ENCODE results near the gene KCNQ2.

Gene KCNQ2

DNA sequence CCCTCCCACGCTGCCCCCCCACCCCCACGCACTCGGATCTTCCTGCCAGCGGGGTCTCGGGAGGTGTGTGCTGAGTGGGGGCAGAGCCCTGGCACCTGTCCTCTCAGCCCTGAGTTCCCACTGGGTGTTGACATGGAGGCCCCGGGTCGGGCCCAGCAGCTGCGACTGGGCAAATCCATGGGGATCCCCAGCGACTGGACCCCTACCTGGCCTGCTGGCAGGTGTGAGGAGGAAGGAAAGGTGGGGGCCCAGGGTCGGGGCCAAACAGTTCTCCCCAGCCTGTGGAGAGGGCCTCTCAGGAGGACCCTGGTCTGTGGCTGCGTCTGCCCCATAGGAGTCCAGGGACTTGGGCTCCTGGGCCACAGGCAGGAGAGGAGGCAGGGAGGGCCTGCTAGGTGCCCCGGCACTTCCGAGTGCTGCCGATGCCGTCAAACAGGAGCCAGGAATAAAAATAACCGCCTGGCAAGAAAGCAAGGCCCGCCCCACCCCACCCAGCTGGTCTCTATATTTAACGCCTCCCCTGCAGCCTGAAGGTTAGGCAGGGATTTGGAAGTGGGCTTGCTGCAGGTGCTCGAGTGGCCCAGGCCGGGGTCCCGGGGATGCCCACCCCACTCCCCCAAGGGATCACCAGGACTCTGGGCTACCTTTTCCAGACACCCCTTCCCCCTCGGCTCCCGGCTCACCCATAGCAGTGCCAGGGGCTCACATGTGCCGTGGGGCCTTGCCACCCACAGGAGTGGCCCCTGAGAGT, 27.9 kb upstream of the KCNQ2 start:
- Histone ChIP-seq H3K4me3 (ENCODE audit: low read depth in 1 of 2, low read length in 2 of 2) (no peak overlapping the region), H3K79me2 (ENCODE audit: insufficient read depth, low read length) (no peaks in the 10 kb centered on the region), H3K27me3 (ENCODE audit: insufficient read depth, low read length, poor library complexity) (no peaks in the 10 kb centered on the region), H3K4me1 (ENCODE audit: insufficient read depth, low read length) (peaks cover 9% of the 10 kb centered on the region), H3K27ac (ENCODE audit: low read length) (no peak overlapping the region), H3K4me2 (ENCODE audit: insufficient read depth, low read length) (no peak overlapping the region), H3K36me3 (ENCODE audit: insufficient read depth, low read length) (no peaks in the 10 kb centered on the region), H3K9ac (ENCODE audit: low read depth, low read length) (no peak overlapping the region), H3K9me3 (ENCODE audit: insufficient read depth, low read length, severe bottlenecking) (no peaks in the 10 kb centered on the region), H4K20me1 (ENCODE audit: insufficient read depth, low read length) (peaks cover 13% of the 10 kb centered on the region; the same call in 1 of the 2 replicates), H2AFZ (ENCODE audit: low read depth, low read length) (no peak overlapping the region)
- no peak for TF ChIP-seq EZH2 (IDR thresholded peaks at IDR 0.05; ENCODE audit: borderline replicate concordance, low read depth, low read length, severe bottlenecking)
- TF ChIP-seq, protein P1, sequence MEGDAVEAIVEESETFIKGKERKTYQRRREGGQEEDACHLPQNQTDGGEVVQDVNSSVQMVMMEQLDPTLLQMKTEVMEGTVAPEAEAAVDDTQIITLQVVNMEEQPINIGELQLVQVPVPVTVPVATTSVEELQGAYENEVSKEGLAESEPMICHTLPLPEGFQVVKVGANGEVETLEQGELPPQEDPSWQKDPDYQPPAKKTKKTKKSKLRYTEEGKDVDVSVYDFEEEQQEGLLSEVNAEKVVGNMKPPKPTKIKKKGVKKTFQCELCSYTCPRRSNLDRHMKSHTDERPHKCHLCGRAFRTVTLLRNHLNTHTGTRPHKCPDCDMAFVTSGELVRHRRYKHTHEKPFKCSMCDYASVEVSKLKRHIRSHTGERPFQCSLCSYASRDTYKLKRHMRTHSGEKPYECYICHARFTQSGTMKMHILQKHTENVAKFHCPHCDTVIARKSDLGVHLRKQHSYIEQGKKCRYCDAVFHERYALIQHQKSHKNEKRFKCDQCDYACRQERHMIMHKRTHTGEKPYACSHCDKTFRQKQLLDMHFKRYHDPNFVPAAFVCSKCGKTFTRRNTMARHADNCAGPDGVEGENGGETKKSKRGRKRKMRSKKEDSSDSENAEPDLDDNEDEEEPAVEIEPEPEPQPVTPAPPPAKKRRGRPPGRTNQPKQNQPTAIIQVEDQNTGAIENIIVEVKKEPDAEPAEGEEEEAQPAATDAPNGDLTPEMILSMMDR (IDR thresholded peaks at IDR 0.05; ENCODE audit: borderline replicate concordance, extremely low read depth, low read length, poor library complexity, severe bottlenecking): no peak
- DNase-seq (no peak), ATAC-seq (ENCODE audit: insufficient read depth, low read depth) (no peak)

DNA sequence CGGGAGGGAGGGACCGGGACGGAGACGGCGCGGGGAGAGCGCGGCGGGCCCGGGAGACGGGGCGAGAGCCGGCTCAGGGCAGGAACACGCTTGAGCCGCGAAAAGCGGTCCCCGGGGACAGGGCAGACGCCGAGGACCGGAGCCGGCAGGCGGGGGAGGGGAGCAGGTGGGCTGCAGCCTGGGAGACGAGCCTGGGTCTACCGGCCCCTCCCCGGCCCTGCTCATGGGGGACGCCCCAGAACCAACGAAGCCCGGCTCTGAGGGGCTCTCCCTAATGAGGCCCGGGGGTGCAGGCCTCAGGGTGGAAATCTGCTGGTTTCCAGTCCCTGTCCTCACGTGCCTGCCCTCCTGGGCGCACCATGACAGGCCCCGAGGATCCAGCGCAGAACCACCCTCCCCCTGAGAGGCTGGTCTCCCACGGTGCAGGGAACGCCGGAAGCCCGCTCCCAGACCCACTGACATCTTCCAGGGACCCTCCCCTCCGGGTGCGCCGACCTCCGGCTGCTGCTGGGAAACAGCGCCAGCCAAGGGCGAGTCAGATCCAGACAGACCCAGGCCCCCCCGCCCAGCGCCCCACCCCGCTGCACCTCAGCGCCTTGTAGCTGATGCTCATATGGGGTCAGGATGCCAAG, 27.0 kb upstream of the KCNQ2 start:
- TF ChIP-seq, protein P1 (IDR thresholded peaks at IDR 0.05; ENCODE audit: borderline replicate concordance, extremely low read depth, low read length, poor library complexity, severe bottlenecking): no peak
- TF ChIP-seq EZH2 (IDR thresholded peaks at IDR 0.05; ENCODE audit: borderline replicate concordance, low read depth, low read length, severe bottlenecking): no peak
- Histone ChIP-seq H3K27me3 (ENCODE audit: insufficient read depth, low read length, poor library complexity) (no peaks in the 10 kb centered on the region), H3K9me3 (ENCODE audit: insufficient read depth, low read length, severe bottlenecking) (no peaks in the 10 kb centered on the region), H2AFZ (ENCODE audit: low read depth, low read length) (no peak overlapping the region), H3K36me3 (ENCODE audit: insufficient read depth, low read length) (no peaks in the 10 kb centered on the region), H3K4me1 (ENCODE audit: insufficient read depth, low read length) (peaks cover 9% of the 10 kb centered on the region), H3K9ac (ENCODE audit: low read depth, low read length) (no peak overlapping the region), H3K27ac (ENCODE audit: low read length) (no peak overlapping the region), H3K79me2 (ENCODE audit: insufficient read depth, low read length) (no peaks in the 10 kb centered on the region), H4K20me1 (ENCODE audit: insufficient read depth, low read length) (peaks cover 13% of the 10 kb centered on the region; the same call in 1 of the 2 replicates), H3K4me3 (ENCODE audit: low read depth in 1 of 2, low read length in 2 of 2) (no peak overlapping the region), H3K4me2 (ENCODE audit: insufficient read depth, low read length) (no peak overlapping the region)
- DNase-seq (no peak), ATAC-seq (ENCODE audit: insufficient read depth, low read depth) (no peak)

DNA sequence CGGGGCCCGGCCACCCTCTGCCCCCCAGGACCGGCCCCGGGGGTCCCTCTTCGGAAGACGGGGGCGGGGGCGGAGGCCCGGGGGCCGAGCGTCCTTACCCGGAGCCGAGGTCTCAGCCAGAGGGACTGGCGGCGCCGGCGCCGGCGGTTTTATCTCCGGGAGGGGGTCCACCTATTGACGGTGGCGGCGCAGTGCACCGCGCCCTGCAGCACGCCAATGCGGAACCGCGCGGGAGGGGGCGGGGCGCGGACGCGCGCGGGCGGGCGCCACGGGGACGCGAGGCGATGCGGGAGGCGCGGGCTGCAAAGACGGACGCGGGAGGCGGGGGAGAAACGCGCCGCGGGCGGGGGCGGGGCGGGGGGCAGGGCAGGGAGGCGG, 26.5 kb upstream of the KCNQ2 start, which contains the start of gene EEF1A2:
EEF1A2 (minus strand) TSS at position 124 of the 378 bp plus-strand sequence. CDS start 1,320 bp downstream, outside the sequence.
- Histone ChIP-seq H4K20me1 (ENCODE audit: insufficient read depth, low read length) (peaks cover 13% of the 10 kb centered on the region; the same call in 1 of the 2 replicates), H3K27me3 (ENCODE audit: insufficient read depth, low read length, poor library complexity) (no peaks in the 10 kb centered on the region), H3K79me2 (ENCODE audit: insufficient read depth, low read length) (no peaks in the 10 kb centered on the region), H3K9ac (ENCODE audit: low read depth, low read length) (no peak within 1 kb of the TSS), H3K27ac (ENCODE audit: low read length) (no peak within 1 kb of the TSS), H3K4me2 (ENCODE audit: insufficient read depth, low read length) (no peak within 1 kb of the TSS), H3K9me3 (ENCODE audit: insufficient read depth, low read length, severe bottlenecking) (no peaks in the 10 kb centered on the region), H3K4me1 (ENCODE audit: insufficient read depth, low read length) (peaks cover 9% of the 10 kb centered on the region), H2AFZ (ENCODE audit: low read depth, low read length) (no peak within 1 kb of the TSS), H3K36me3 (ENCODE audit: insufficient read depth, low read length) (no peaks in the 10 kb centered on the region), H3K4me3 (ENCODE audit: low read depth in 1 of 2, low read length in 2 of 2) (no peak within 1 kb of the TSS)
- TF ChIP-seq, protein P1 (IDR thresholded peaks at IDR 0.05; ENCODE audit: borderline replicate concordance, extremely low read depth, low read length, poor library complexity, severe bottlenecking): no peak
- TF ChIP-seq EZH2 (IDR thresholded peaks at IDR 0.05; ENCODE audit: borderline replicate concordance, low read depth, low read length, severe bottlenecking): no peak
- DNase-seq (no peak), ATAC-seq (ENCODE audit: insufficient read depth, low read depth) (no peak)

Data from DND-41 (cell line).